HEK293 (cell line): ENCODE data around the gene ELL2.

Experiments used
- CTCF ChIA-PET: fragments of 350-600 bp; formaldehyde crosslinking; extraction: SDS; loops from one replicate; lab custom pipeline; 2021; ENCODE audit warnings: antibody characterized with exemption; lab: Yijun Ruan, JAX
- POLR2A ChIA-PET: fragments of 300-600 bp; formaldehyde crosslinking; extraction: SDS; loops from one replicate; lab custom pipeline; 2020; ENCODE audit warnings: antibody characterized with exemption, inconsistent platforms; lab: Yijun Ruan, JAX
- H3K27ac ChIP-seq: fragments of 200-500 bp; sonication (Bioruptor generic); 2 replicates; pipeline ENCODE4 v1.5.1; 2014; ENCODE audit warnings: low read depth, low read length, control low read depth, inconsistent platforms; ENCODE audit errors: extremely low read depth
- H3K36me3 ChIP-seq, 2 experiments: fragments of 200-500 bp in 1 of 2; sonication (Bioruptor generic) in 1 of 2; 1 replicate in 1 of 2; 2 replicates in 1 of 2; pipeline ENCODE4 v1.5.1; 2014 to 2017; ENCODE audit warnings: inconsistent platforms in 2 of 2, low read length in 2 of 2; ENCODE audit not compliant: control insufficient read depth in 2 of 2, insufficient read depth in 1 of 2
- H3K4me1 ChIP-seq: fragments of 200-500 bp; sonication (Bioruptor generic); 2 replicates; pipeline ENCODE4 v1.5.1; 2014; ENCODE audit warnings: mild to moderate bottlenecking, low read length, inconsistent platforms; ENCODE audit not compliant: control insufficient read depth, insufficient read depth
- H3K4me3 ChIP-seq: 2 replicates; pipeline ENCODE4 v1.5.1; 2011; ENCODE audit warnings: low read depth, mild to moderate bottlenecking, control low read depth, low read length, moderate library complexity
- H3K9me3 ChIP-seq: fragments of 200-500 bp; sonication (Bioruptor generic); 2 replicates; pipeline ENCODE4 v1.5.1; 2014; ENCODE audit warnings: low read depth, low read length, inconsistent platforms; ENCODE audit not compliant: control insufficient read depth, insufficient read depth
- GLI4 ChIP-seq: fragments of 450-650 bp; formaldehyde crosslinking; IDR thresholded peaks from 2 replicates; pipeline ENCODE4 v1.5.1; 2016; ENCODE audit warnings: missing biosample characterization, missing genetic modification characterization
- GLIS1 ChIP-seq: fragments of 450-650 bp; formaldehyde crosslinking; IDR thresholded peaks from 2 replicates; pipeline ENCODE4 v1.5.1; 2016; ENCODE audit warnings: missing biosample characterization, missing genetic modification characterization
- GLIS2 ChIP-seq: fragments of 450-650 bp; formaldehyde crosslinking; IDR thresholded peaks from 2 replicates; pipeline ENCODE4 v1.5.1; 2016; ENCODE audit warnings: missing biosample characterization, missing genetic modification characterization
- KLF1 ChIP-seq: fragments of 450-650 bp; formaldehyde crosslinking; IDR thresholded peaks from 2 replicates; pipeline ENCODE4 v1.5.1; 2016; ENCODE audit warnings: missing biosample characterization, missing genetic modification characterization
- KLF16 ChIP-seq: fragments of 450-650 bp; formaldehyde crosslinking; IDR thresholded peaks from 2 replicates; pipeline ENCODE4 v1.5.1; 2017; ENCODE audit warnings: missing biosample characterization, missing genetic modification characterization
- MYNN ChIP-seq: fragments of 450-650 bp; formaldehyde crosslinking; IDR thresholded peaks from 2 replicates; pipeline ENCODE4 v1.5.1; 2016; ENCODE audit warnings: missing biosample characterization, missing genetic modification characterization, borderline replicate concordance
- PATZ1 ChIP-seq: fragments of 450-650 bp; formaldehyde crosslinking; IDR thresholded peaks from 2 replicates; pipeline ENCODE4 v1.5.1; 2016; ENCODE audit warnings: missing biosample characterization, missing genetic modification characterization
- SCRT1 ChIP-seq: fragments of 450-650 bp; formaldehyde crosslinking; IDR thresholded peaks from 2 replicates; pipeline ENCODE4 v1.5.1; 2016; ENCODE audit warnings: missing biosample characterization, missing genetic modification characterization, borderline replicate concordance
- SETDB1 ChIP-seq: IDR thresholded peaks from one replicate; pipeline ENCODE4 v1.6.1; 2017; ENCODE audit warnings: mild to moderate bottlenecking, low read length, moderate library complexity, mixed read lengths; ENCODE audit not compliant: insufficient read length
- SP2 ChIP-seq: fragments of 450-650 bp; formaldehyde crosslinking; IDR thresholded peaks from 2 replicates; pipeline ENCODE4 v1.5.1; 2016; ENCODE audit warnings: missing biosample characterization, missing genetic modification characterization
- TSHZ1 ChIP-seq: fragments of 450-650 bp; formaldehyde crosslinking; IDR thresholded peaks from 2 replicates; pipeline ENCODE4 v1.5.1; 2016; ENCODE audit warnings: missing biosample characterization, missing genetic modification characterization, borderline replicate concordance
- YY2 ChIP-seq: fragments of 450-650 bp; formaldehyde crosslinking; IDR thresholded peaks from 2 replicates; pipeline ENCODE4 v1.5.1; 2016; ENCODE audit warnings: missing biosample characterization, missing genetic modification characterization
- ZBTB49 ChIP-seq: fragments of 450-650 bp; formaldehyde crosslinking; IDR thresholded peaks from 2 replicates; pipeline ENCODE4 v1.5.1; 2016; ENCODE audit warnings: missing biosample characterization, missing genetic modification characterization, low read depth
- ZFP3 ChIP-seq: fragments of 450-650 bp; formaldehyde crosslinking; IDR thresholded peaks from 2 replicates; pipeline ENCODE4 v1.5.1; 2016; ENCODE audit warnings: low read depth, missing biosample characterization, missing genetic modification characterization
- ZNF114 ChIP-seq: fragments of 450-650 bp; formaldehyde crosslinking; IDR thresholded peaks from 2 replicates; pipeline ENCODE4 v1.5.0; 2017; ENCODE audit warnings: missing biosample characterization, missing genetic modification characterization
- ZNF121 ChIP-seq: fragments of 450-650 bp; formaldehyde crosslinking; IDR thresholded peaks from 2 replicates; pipeline ENCODE4 v1.5.1; 2016; ENCODE audit warnings: missing biosample characterization, missing genetic modification characterization
- ZNF433 ChIP-seq: fragments of 450-650 bp; formaldehyde crosslinking; IDR thresholded peaks from 2 replicates; pipeline ENCODE4 v1.5.1; 2016; ENCODE audit warnings: missing biosample characterization, missing genetic modification characterization, low read depth
- ZNF473 ChIP-seq: fragments of 450-650 bp; formaldehyde crosslinking; IDR thresholded peaks from 2 replicates; pipeline ENCODE4 v1.5.1; 2017; ENCODE audit warnings: missing biosample characterization, missing genetic modification characterization
- ZNF48 ChIP-seq: fragments of 450-650 bp; formaldehyde crosslinking; IDR thresholded peaks from 2 replicates; pipeline ENCODE4 v1.5.1; 2016; ENCODE audit warnings: missing biosample characterization, missing genetic modification characterization
- ZNF544 ChIP-seq: fragments of 450-650 bp; formaldehyde crosslinking; IDR thresholded peaks from 2 replicates; pipeline ENCODE4 v1.5.0; 2017; ENCODE audit warnings: missing biosample characterization, missing genetic modification characterization
- ZNF660 ChIP-seq: fragments of 450-650 bp; IDR thresholded peaks from 2 replicates; pipeline ENCODE4 v1.5.1; 2018; ENCODE audit warnings: missing biosample characterization, mild to moderate bottlenecking, missing genetic modification characterization

The ELL2 gene

GRCh38 chr5:95910521-95910920 is 51.1 kb downstream of the ELL2 start:
- POLR2A ChIA-PET = no interaction called here
- TF ChIP-seq GLIS2 (tag by site-specific recombination) = no peak
- TF ChIP-seq KLF1 (tag by site-specific recombination) = no peak
- no peak for TF ChIP-seq KLF16
- TF ChIP-seq ZFP3 = no peak
- no peak for TF ChIP-seq ZNF48
- no peak for TF ChIP-seq ZNF433 (tag by site-specific recombination)
- TF ChIP-seq TSHZ1 (tag by site-specific recombination) = no peak
- Histone ChIP-seq H3K4me1 (peaks cover 10% of the 10 kb centered on the region), H3K4me3 (no peak overlapping the region), H3K27ac (no peak overlapping the region), H3K36me3 (peaks cover 0 to 14% of the 10 kb centered on the region in 2 experiments; a peak in 1 of 3 replicates), H3K9me3 (no peaks in the 10 kb centered on the region)
- CTCF ChIA-PET = no interaction called here

GRCh38 chr5:95909738-95910137 is 51.9 kb downstream of the ELL2 start:
- H3K4me1 ChIP-seq = peaks cover 10% of the 10 kb centered on the region
- POLR2A ChIA-PET = no interaction called here
- H3K36me3 ChIP-seq = peaks cover 0 to 14% of the 10 kb centered on the region in 2 experiments; a peak in 1 of 3 replicates
- H3K4me3 ChIP-seq = no peak overlapping the region
- CTCF ChIA-PET = no interaction called here
- no peak overlapping the region for H3K27ac ChIP-seq
- TF ChIP-seq SP2 = no peak
- TF ChIP-seq ZNF121 = no peak
- TF ChIP-seq YY2 = no peak
- TF ChIP-seq ZNF114 (tag by site-specific recombination) = no peak
- no peak for TF ChIP-seq SETDB1
- TF ChIP-seq KLF1 (tag by site-specific recombination) = no peak
- no peak for TF ChIP-seq ZNF660 (tag by site-specific recombination)
- TF ChIP-seq PATZ1 (tag by site-specific recombination) = no peak
- TF ChIP-seq ZNF473 (tag by site-specific recombination) = no peak
- no peak for TF ChIP-seq MYNN (tag by site-specific recombination)
- TF ChIP-seq GLIS1 = no peak
- TF ChIP-seq ZNF544 (tag by site-specific recombination) = no peak
- no peak for TF ChIP-seq GLI4 (tag by site-specific recombination)
- TF ChIP-seq SCRT1 (tag by site-specific recombination) = no peak
- no peak for TF ChIP-seq ZBTB49 (tag by site-specific recombination)
- no peaks in the 10 kb centered on the region for H3K9me3 ChIP-seq
